NT2/D1 (cell line): ENCODE data around the gene LRRIQ4.

Experiments
- DNase-seq: peaks from one replicate; pipeline ENCODE4 v3.0.0-alpha.2; 2011; ENCODE audit warnings: low read depth, low spot score
- H3K27me3 ChIP-seq: 2 replicates; pipeline ENCODE4 v1.6.0; 2011; ENCODE audit warnings: mild to moderate bottlenecking; ENCODE audit not compliant: insufficient read length, insufficient read depth
- H3K36me3 ChIP-seq: 2 replicates; pipeline ENCODE4 v1.6.1; 2011; ENCODE audit warnings: mild to moderate bottlenecking, low read length, mixed read lengths; ENCODE audit not compliant: insufficient read depth, insufficient read length
- H3K4me1 ChIP-seq: 2 replicates; pipeline ENCODE4 v1.5.1; 2011; ENCODE audit not compliant: insufficient read depth, insufficient read length
- H3K4me3 ChIP-seq: 2 replicates; pipeline ENCODE4 v1.5.1; 2011; ENCODE audit warnings: low read depth; ENCODE audit not compliant: insufficient read length
- H3K9ac ChIP-seq: 2 replicates; pipeline ENCODE4 v1.6.0; 2011; ENCODE audit warnings: low read depth; ENCODE audit not compliant: insufficient read length
- H3K9me3 ChIP-seq: 2 replicates; pipeline ENCODE4 v1.5.1; 2011; ENCODE audit warnings: mild to moderate bottlenecking, low read length; ENCODE audit not compliant: insufficient read depth
- SUZ12 ChIP-seq: IDR thresholded peaks from 2 replicates; pipeline ENCODE4 v1.6.1; 2011; ENCODE audit not compliant: insufficient read length, insufficient read depth; ENCODE audit errors: extremely low read depth
- YY1 ChIP-seq: IDR thresholded peaks from 2 replicates; pipeline ENCODE4 v1.6.1; 2011; ENCODE audit not compliant: insufficient read length, insufficient read depth
- ZNF274 ChIP-seq: IDR thresholded peaks from 2 replicates; pipeline ENCODE4 v1.6.1; 2011; ENCODE audit warnings: mild to moderate bottlenecking, low read depth, low read length

The LRRIQ4 gene

GRCh38 chr3:169879845-169880575 lies 67.3 kb downstream of the LRRIQ4 start:
- no peak for TF ChIP-seq SUZ12
- TF ChIP-seq ZNF274 = no peak
- TF ChIP-seq YY1 = no peak
- no peak for DNase-seq
- Histone ChIP-seq H3K27me3 (no peaks in the 10 kb centered on the region), H3K4me1 (peaks cover 3% of the 10 kb centered on the region), H3K9ac (no peak overlapping the region), H3K9me3 (peaks cover 16% of the 10 kb centered on the region; the same call in 1 of the 2 replicates), H3K4me3 (no peak overlapping the region), H3K36me3 (no peaks in the 10 kb centered on the region)

GRCh38 chr3:169880576-169881250 lies 68.0 kb downstream of the LRRIQ4 start:
- no peak overlapping the region for H3K9ac ChIP-seq
- no peaks in the 10 kb centered on the region for H3K27me3 ChIP-seq
- DNase-seq = no peak
- no peak overlapping the region for H3K4me3 ChIP-seq
- H3K9me3 ChIP-seq = peaks cover 11% of the 10 kb centered on the region; the same call in 1 of the 2 replicates
- no peaks in the 10 kb centered on the region for H3K36me3 ChIP-seq
- peaks cover 3% of the 10 kb centered on the region for H3K4me1 ChIP-seq
- TF ChIP-seq SUZ12 (no peak), YY1 (no peak)

- TF ChIP-seq YY1 = no peak
- no peaks in the 10 kb centered on the region for H3K9me3 ChIP-seq
- H3K4me1 ChIP-seq = no peaks in the 10 kb centered on the region
- no peaks in the 10 kb centered on the region for H3K36me3 ChIP-seq
- H3K27me3 ChIP-seq = no peaks in the 10 kb centered on the region
- H3K4me3 ChIP-seq = no peak overlapping the region
- H3K9ac ChIP-seq = no peak overlapping the region
- no peak for DNase-seq
Observed at GRCh38 chr3:169886671-169887070, 74.0 kb downstream of the LRRIQ4 start.
